ENCODE measurements around the gene VCL.

Gene VCL

GRCh38 chr10:73968098-73968521 is 29.8 kb upstream of the VCL start:
- no peak for DNase-seq (ENCODE audit: low read depth, low spot score)

GRCh38 chr10:73969224-73969841 is 28.6 kb upstream of the VCL start:
- H3K36me3 ChIP-seq (ENCODE audit: insufficient read depth, low read length) = no peaks in the 10 kb centered on the region
- no peak for TF ChIP-seq POLR2AphosphoS5 (IDR thresholded peaks at IDR 0.05; ENCODE audit: borderline replicate concordance, low read depth, low read length)
- TF ChIP-seq EZH2 (IDR thresholded peaks at IDR 0.05) = no peak
- no peak for TF ChIP-seq FOXP2 (optimal IDR thresholded peaks at IDR 0.05; ENCODE audit: control extremely low read depth, extremely low read length, insufficient read depth)
- H3K27ac ChIP-seq = no peak overlapping the region
- no peak overlapping the region for H3K9ac ChIP-seq (ENCODE audit: insufficient read length)
- no peak for DNase-seq (ENCODE audit: low read depth, low spot score)
- H3K9me3 ChIP-seq (ENCODE audit: low read depth, low read length) = no peaks in the 10 kb centered on the region
- H3K4me3 ChIP-seq = no peak overlapping the region

More at GRCh38 chr10:73968098-73968521, 29.8 kb upstream of the VCL start:
- H3K4me3 ChIP-seq = no peak overlapping the region
- H3K27ac ChIP-seq = no peak overlapping the region
- TF ChIP-seq EZH2 (IDR thresholded peaks at IDR 0.05) (no peak), FOXP2 (optimal IDR thresholded peaks at IDR 0.05; ENCODE audit: control extremely low read depth, extremely low read length, insufficient read depth) (no peak), POLR2AphosphoS5 (IDR thresholded peaks at IDR 0.05; ENCODE audit: borderline replicate concordance, low read depth, low read length) (no peak)
- H3K9ac ChIP-seq (ENCODE audit: insufficient read length) = no peak overlapping the region
- no peaks in the 10 kb centered on the region for H3K9me3 ChIP-seq (ENCODE audit: low read depth, low read length)
- H3K36me3 ChIP-seq (ENCODE audit: insufficient read depth, low read length) = no peaks in the 10 kb centered on the region

- Histone ChIP-seq H3K9me3 (ENCODE audit: low read depth, low read length) (no peaks in the 10 kb centered on the region), H3K36me3 (ENCODE audit: insufficient read depth, low read length) (no peaks in the 10 kb centered on the region), H3K9ac (ENCODE audit: insufficient read length) (no peak overlapping the region), H3K4me3 (no peak overlapping the region), H3K27ac (no peak overlapping the region)
- DNase-seq (ENCODE audit: low read depth, low spot score) = no peak
- TF ChIP-seq FOXP2 (optimal IDR thresholded peaks at IDR 0.05; ENCODE audit: control extremely low read depth, extremely low read length, insufficient read depth) = no peak
- no peak for TF ChIP-seq EZH2 (IDR thresholded peaks at IDR 0.05)
- TF ChIP-seq POLR2AphosphoS5 (IDR thresholded peaks at IDR 0.05; ENCODE audit: borderline replicate concordance, low read depth, low read length) = no peak
Observed at GRCh38 chr10:73970845-73971244, 27.1 kb upstream of the VCL start.

- DNase-seq (ENCODE audit: low read depth, low spot score) = no peak
Observed at GRCh38 chr10:73971636-73972354, 26.1 kb upstream of the VCL start.

GRCh38 chr10:73973427-73973826 is 24.5 kb upstream of the VCL start:
- Histone ChIP-seq H3K9ac (ENCODE audit: insufficient read length) (no peak overlapping the region), H3K9me3 (ENCODE audit: low read depth, low read length) (no peaks in the 10 kb centered on the region), H3K27ac (no peak overlapping the region), H3K36me3 (ENCODE audit: insufficient read depth, low read length) (no peaks in the 10 kb centered on the region), H3K4me3 (no peak overlapping the region)
- no peak for DNase-seq (ENCODE audit: low read depth, low spot score)
- TF ChIP-seq FOXP2 (optimal IDR thresholded peaks at IDR 0.05; ENCODE audit: control extremely low read depth, extremely low read length, insufficient read depth) = no peak
- no peak for TF ChIP-seq EZH2 (IDR thresholded peaks at IDR 0.05)
- TF ChIP-seq POLR2AphosphoS5 (IDR thresholded peaks at IDR 0.05; ENCODE audit: borderline replicate concordance, low read depth, low read length) = no peak

More at GRCh38 chr10:73971636-73972354, 26.1 kb upstream of the VCL start:
- Histone ChIP-seq H3K9ac (ENCODE audit: insufficient read length) (no peak overlapping the region), H3K36me3 (ENCODE audit: insufficient read depth, low read length) (no peaks in the 10 kb centered on the region), H3K9me3 (ENCODE audit: low read depth, low read length) (no peaks in the 10 kb centered on the region), H3K4me3 (no peak overlapping the region), H3K27ac (no peak overlapping the region)
- TF ChIP-seq EZH2 (IDR thresholded peaks at IDR 0.05) = no peak
- no peak for TF ChIP-seq POLR2AphosphoS5 (IDR thresholded peaks at IDR 0.05; ENCODE audit: borderline replicate concordance, low read depth, low read length)
- no peak for TF ChIP-seq FOXP2 (optimal IDR thresholded peaks at IDR 0.05; ENCODE audit: control extremely low read depth, extremely low read length, insufficient read depth)

- TF ChIP-seq EZH2 (IDR thresholded peaks at IDR 0.05) (no peak), FOXP2 (optimal IDR thresholded peaks at IDR 0.05; ENCODE audit: control extremely low read depth, extremely low read length, insufficient read depth) (no peak), POLR2AphosphoS5 (IDR thresholded peaks at IDR 0.05; ENCODE audit: borderline replicate concordance, low read depth, low read length) (no peak)
Observed at GRCh38 chr10:73974309-73974946, 23.5 kb upstream of the VCL start.

GRCh38 chr10:73975388-73975787 is 22.5 kb upstream of the VCL start:
- Histone ChIP-seq H3K9ac (ENCODE audit: insufficient read length) (no peak overlapping the region), H3K4me3 (no peak overlapping the region), H3K27ac (no peak overlapping the region), H3K36me3 (ENCODE audit: insufficient read depth, low read length) (no peaks in the 10 kb centered on the region), H3K9me3 (ENCODE audit: low read depth, low read length) (no peaks in the 10 kb centered on the region)
- no peak for DNase-seq (ENCODE audit: low read depth, low spot score)
- no peak for TF ChIP-seq FOXP2 (optimal IDR thresholded peaks at IDR 0.05; ENCODE audit: control extremely low read depth, extremely low read length, insufficient read depth)
- no peak for TF ChIP-seq POLR2AphosphoS5 (IDR thresholded peaks at IDR 0.05; ENCODE audit: borderline replicate concordance, low read depth, low read length)
- TF ChIP-seq EZH2 (IDR thresholded peaks at IDR 0.05) = no peak

More at GRCh38 chr10:73974309-73974946, 23.5 kb upstream of the VCL start:
- H3K9me3 ChIP-seq (ENCODE audit: low read depth, low read length) = no peaks in the 10 kb centered on the region
- H3K4me3 ChIP-seq = no peak overlapping the region
- DNase-seq (ENCODE audit: low read depth, low spot score) = no peak
- H3K9ac ChIP-seq (ENCODE audit: insufficient read length) = no peak overlapping the region
- H3K27ac ChIP-seq = no peak overlapping the region
- no peaks in the 10 kb centered on the region for H3K36me3 ChIP-seq (ENCODE audit: insufficient read depth, low read length)

- Histone ChIP-seq H3K27ac (no peak overlapping the region), H3K36me3 (ENCODE audit: insufficient read depth, low read length) (no peaks in the 10 kb centered on the region), H3K9me3 (ENCODE audit: low read depth, low read length) (no peaks in the 10 kb centered on the region), H3K4me3 (no peak overlapping the region), H3K9ac (ENCODE audit: insufficient read length) (no peak overlapping the region)
- TF ChIP-seq FOXP2 (optimal IDR thresholded peaks at IDR 0.05; ENCODE audit: control extremely low read depth, extremely low read length, insufficient read depth) = no peak
- no peak for TF ChIP-seq POLR2AphosphoS5 (IDR thresholded peaks at IDR 0.05; ENCODE audit: borderline replicate concordance, low read depth, low read length)
- no peak for TF ChIP-seq EZH2 (IDR thresholded peaks at IDR 0.05)
- no peak for DNase-seq (ENCODE audit: low read depth, low spot score)
Observed at GRCh38 chr10:73979141-73979808, 18.6 kb upstream of the VCL start.

Data from SK-N-MC (cell line).